ENCODE results near the gene PDCD7. TPM values are rescaled to one million over a fixed set of nuclear protein-coding genes. Genes with fewer than 3 reads are reported as not detected.
A peak's percentile ranks its signal among the peaks of the same experiment; 100 is the strongest.
"Not testable (repeated sequence)": the region's sequence is repeated elsewhere in the genome, so short reads cannot be mapped to it uniquely, and the experiment has no call there.

Gene PDCD7
- total and polyA plus RNA-seq, 2 of the 13 experiments (the other 11 are each of a cell fraction or from before 2014, with no cell fraction given): 10.1 to 14.7 TPM

GRCh38 chr15:65137893-65138292 lies 4.3 kb upstream of the PDCD7 start:
- H3K9me3 ChIP-seq (ENCODE audit: low read length): peaks cover 14% of the 10 kb centered on the region; the same call in 1 of the 2 replicates
- H3K9ac ChIP-seq (ENCODE audit: insufficient read depth, low read depth, low read length); POLR2A ChIA-PET; H4K20me1 ChIP-seq (ENCODE audit: insufficient read depth, low read length); DNase-seq (ENCODE audit: low spot score); BruUV-seq (replicated peaks); in situ Hi-C loops (cut with HindIII; ENCODE audit: extremely low pct_ligation_motif_present, low pct_unique_long_range_greater_than_20kb); ATAC-seq; H3K27me3 ChIP-seq (ENCODE audit: control insufficient read depth in 1 of 2, insufficient read depth in 2 of 2, low read length in 2 of 2); intact Hi-C loops (cut with micrococcal nuclease; ENCODE audit: unreplicated experiment); CTCF ChIA-PET (ENCODE audit: low intra/inter-chr PET ratio, low total read pairs); FAIRE-seq; H3K27ac ChIP-seq (ENCODE audit: extremely low read length, insufficient read depth, low read length); H3K79me2 ChIP-seq (ENCODE audit: insufficient read depth, low read length); H2AFZ ChIP-seq (ENCODE audit: low read length); H3K4me2 ChIP-seq (ENCODE audit: low read depth, low read length); H3K4me3 ChIP-seq (replicated peaks in 1 of 3; ENCODE audit: insufficient read depth in 1 of 3, low read depth in 2 of 3, low read length in 3 of 3); H3K36me3 ChIP-seq (replicated peaks in 1 of 2; ENCODE audit: control insufficient read depth in 1 of 2, insufficient read depth in 2 of 2, low read length in 2 of 2): not testable (repeated sequence)
- H3K4me1 ChIP-seq (ENCODE audit: insufficient read depth, low read length): peaks cover 11% of the 10 kb centered on the region
- WGBS (ENCODE audit: low lambda C conversion rate): 91% methylated on average over 4 of the region's 4 CpGs
- peak; percentile 36; the same call in 1 of the 2 replicates for TF ChIP-seq ZNF431 (CRISPR knock-in tag; IDR thresholded peaks at IDR 0.05; ENCODE audit: borderline replicate concordance, low read depth)

DNA sequence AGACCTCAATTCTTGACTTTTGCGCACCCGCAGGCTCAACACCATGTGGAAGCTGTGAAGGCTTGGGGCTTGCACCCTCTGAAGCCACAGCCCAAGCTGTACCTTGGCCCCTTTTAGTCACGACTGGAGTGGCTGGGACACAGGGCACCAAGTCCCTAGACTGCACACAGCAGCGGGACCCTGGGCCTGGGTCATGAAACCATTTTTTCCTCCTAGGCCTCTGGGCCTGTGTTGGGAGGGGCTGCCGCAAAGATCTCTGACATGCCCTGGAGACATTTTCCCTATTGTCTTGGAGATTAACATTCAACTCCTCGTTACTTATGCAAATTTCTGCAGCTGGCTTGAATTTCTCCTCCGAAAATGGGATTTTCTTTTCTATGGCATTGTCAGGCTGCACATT lies 3.5 kb upstream of the PDCD7 start:
- H2AFZ ChIP-seq (ENCODE audit: low read length); in situ Hi-C loops (cut with HindIII; ENCODE audit: extremely low pct_ligation_motif_present, low pct_unique_long_range_greater_than_20kb); DNase-seq (ENCODE audit: low spot score); H3K36me3 ChIP-seq (replicated peaks in 1 of 2; ENCODE audit: control insufficient read depth in 1 of 2, insufficient read depth in 2 of 2, low read length in 2 of 2); H4K20me1 ChIP-seq (ENCODE audit: insufficient read depth, low read length); intact Hi-C loops (cut with micrococcal nuclease; ENCODE audit: unreplicated experiment); FAIRE-seq; ATAC-seq; H3K27ac ChIP-seq (ENCODE audit: extremely low read length, insufficient read depth, low read length); H3K4me2 ChIP-seq (ENCODE audit: low read depth, low read length); H3K27me3 ChIP-seq (ENCODE audit: control insufficient read depth in 1 of 2, insufficient read depth in 2 of 2, low read length in 2 of 2); CTCF ChIA-PET (ENCODE audit: low intra/inter-chr PET ratio, low total read pairs); H3K79me2 ChIP-seq (ENCODE audit: insufficient read depth, low read length); BruUV-seq (replicated peaks); POLR2A ChIA-PET; H3K4me3 ChIP-seq (replicated peaks in 1 of 3; ENCODE audit: insufficient read depth in 1 of 3, low read depth in 2 of 3, low read length in 3 of 3); H3K9ac ChIP-seq (ENCODE audit: insufficient read depth, low read depth, low read length): not testable (repeated sequence)
- H3K4me1 ChIP-seq (ENCODE audit: insufficient read depth, low read length): peaks cover 11% of the 10 kb centered on the region
- H3K9me3 ChIP-seq (ENCODE audit: low read length): peaks cover 14% of the 10 kb centered on the region; the same call in 1 of the 2 replicates
- 83% methylated on average over 5 of the region's 7 CpGs for WGBS (ENCODE audit: low lambda C conversion rate)

Measured in HepG2 (cell line).